ENCODE results near the gene HRCT1.
"Not testable (repeated sequence)": the region's sequence is repeated elsewhere in the genome, so short reads cannot be mapped to it uniquely, and the experiment has no call there.

The HRCT1 gene

DNA sequence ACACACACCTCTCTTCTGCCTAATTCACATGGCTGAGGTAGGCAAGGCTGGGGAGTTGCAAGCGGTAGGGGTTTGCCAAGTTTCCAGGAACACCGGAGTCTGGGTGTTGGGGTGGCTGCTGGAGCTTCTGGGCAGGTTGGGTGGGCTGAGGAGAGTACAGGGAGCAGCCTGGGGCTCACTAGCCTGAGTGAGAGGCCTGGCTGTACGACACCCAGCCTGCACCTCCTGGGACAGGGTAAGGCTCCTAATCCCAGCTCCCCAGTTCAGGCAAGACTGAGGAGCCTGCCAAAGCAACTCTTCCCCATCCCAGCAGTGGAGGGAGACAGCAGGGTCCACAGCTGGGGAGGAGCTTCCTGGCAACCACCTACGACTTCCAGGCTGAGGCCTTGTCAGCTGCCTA lies 11.3 kb downstream of the HRCT1 start:
- H3K4me3 Mint-ChIP-seq: no peak overlapping the region
- H3K9me3 Mint-ChIP-seq: no peaks in the 10 kb centered on the region
- intact Hi-C loops (cut with micrococcal nuclease): no loop called here
- H3K27ac Mint-ChIP-seq: no peak overlapping the region
- H3K27me3 Mint-ChIP-seq: no peaks in the 10 kb centered on the region
- peaks cover 9% of the 10 kb centered on the region for H3K4me1 Mint-ChIP-seq (ENCODE audit: low read depth)
- no peaks in the 10 kb centered on the region for H3K36me3 Mint-ChIP-seq (ENCODE audit: low read depth)

DNA sequence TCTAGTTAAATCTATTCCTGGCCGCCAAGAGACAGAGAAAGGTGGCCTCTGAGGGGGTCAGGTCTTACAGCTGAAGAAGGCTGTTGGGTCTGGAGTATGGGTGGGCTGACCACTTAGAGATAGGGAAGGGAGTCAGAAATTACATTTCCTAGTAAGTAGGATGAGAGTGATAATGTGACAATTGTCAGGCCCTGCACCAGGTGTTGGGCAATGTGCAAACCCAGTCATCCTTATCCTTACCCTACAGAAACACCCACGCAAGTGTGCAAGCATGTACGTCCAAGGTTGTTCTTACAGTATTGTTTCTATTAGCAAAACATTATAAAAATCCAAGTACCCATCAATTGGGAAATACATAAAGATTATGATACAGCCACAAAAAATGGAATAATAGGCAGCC lies 12.8 kb downstream of the HRCT1 start:
- H3K27ac Mint-ChIP-seq: no peak overlapping the region
- H3K4me3 Mint-ChIP-seq: no peak overlapping the region
- H3K36me3 Mint-ChIP-seq (ENCODE audit: low read depth): no peaks in the 10 kb centered on the region
- H3K9me3 Mint-ChIP-seq: no peaks in the 10 kb centered on the region
- intact Hi-C loops (cut with micrococcal nuclease): no loop called here
- no peaks in the 10 kb centered on the region for H3K27me3 Mint-ChIP-seq
- peaks cover 10% of the 10 kb centered on the region for H3K4me1 Mint-ChIP-seq (ENCODE audit: low read depth)

DNA sequence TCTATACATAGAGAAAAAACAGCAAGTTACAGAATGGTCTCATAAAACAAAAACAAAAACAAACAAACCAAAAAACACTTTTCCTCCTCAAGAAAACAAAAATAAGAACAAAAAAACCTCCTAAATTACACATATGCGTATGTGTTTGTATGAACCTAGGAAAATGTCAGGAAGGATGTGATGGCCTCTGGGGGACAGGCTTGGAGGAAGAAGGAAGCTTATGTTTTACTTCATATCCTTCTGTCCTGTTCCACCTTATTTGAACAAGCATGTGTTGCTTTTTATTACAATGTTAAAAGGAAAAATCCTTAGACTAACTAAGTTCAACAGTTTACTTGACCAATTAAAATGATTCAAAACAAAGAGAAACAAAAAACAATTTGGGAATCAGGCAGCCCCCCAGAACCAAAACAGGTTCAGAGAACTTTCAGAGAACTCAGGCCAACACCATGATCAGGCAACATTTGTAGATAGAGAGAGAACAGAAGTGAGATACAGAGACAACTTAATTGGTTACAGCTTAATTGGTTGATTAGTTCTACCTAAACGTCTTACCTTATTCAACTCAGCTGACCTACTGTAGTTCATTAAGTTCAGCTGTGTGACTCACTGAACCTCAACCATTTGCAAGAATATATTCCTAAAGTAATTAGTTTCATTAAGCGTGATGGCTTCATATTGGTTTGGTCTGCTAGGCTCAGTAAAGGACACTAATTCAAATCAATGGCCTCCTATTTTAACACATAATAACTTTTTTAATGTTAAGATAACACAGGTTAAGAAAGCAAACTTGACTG lies 13.4 kb downstream of the HRCT1 start:
- Mint-ChIP-seq H3K27me3 (no peaks in the 10 kb centered on the region), H3K4me1 (ENCODE audit: low read depth) (peaks cover 15% of the 10 kb centered on the region), H3K36me3 (ENCODE audit: low read depth) (no peaks in the 10 kb centered on the region), H3K27ac (no peak overlapping the region), H3K4me3 (no peak overlapping the region), H3K9me3 (no peaks in the 10 kb centered on the region)
- intact Hi-C loops (cut with micrococcal nuclease): no loop called here

DNA sequence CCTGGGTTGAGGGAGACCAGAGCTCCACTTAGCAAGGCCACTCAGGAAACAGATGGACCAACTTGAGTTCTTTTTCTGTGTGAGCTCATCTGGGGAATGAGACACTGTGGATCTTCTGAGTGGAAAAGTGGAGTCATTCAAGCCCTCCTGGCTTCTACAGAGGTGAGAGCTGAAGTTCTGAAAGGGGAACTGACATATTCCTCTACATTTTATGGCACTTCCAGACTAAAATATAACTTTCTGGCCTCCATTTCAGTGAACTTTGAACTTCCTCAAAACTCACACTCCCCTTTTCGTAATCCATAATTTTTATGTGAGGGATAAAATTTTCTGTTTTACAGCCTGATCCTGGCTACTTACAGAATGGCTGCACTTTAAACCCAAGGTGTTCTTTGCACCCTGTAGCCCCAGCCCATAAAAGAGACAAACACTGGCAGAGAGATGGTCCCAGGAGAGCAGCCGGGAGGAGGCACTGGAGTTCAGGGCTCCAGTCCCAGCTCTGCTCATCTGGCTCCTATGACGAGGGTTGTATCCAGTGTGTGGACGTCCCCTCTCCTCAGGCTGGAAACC lies 14.1 kb downstream of the HRCT1 start:
- intact Hi-C loops (cut with micrococcal nuclease): no loop called here
- H3K36me3 Mint-ChIP-seq (ENCODE audit: low read depth): no peaks in the 10 kb centered on the region
- H3K4me1 Mint-ChIP-seq (ENCODE audit: low read depth): peaks cover 15% of the 10 kb centered on the region

DNA sequence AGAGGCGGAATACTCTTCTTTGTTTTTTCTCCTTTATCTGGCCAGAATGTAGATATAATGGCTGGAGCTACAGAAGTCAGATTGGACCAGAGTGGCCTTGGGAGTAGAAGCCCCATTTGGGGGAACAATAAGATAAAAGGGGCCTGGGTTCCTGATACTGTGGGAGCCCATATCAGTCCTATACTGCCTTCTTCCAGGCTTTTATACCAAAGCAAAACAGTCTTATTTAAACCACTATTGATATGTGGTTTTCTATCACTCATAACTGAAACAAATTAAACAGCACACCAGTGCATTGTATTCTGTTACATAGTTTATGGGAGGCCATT lies 17.6 kb downstream of the HRCT1 start:
- H3K9me3 Mint-ChIP-seq: no peaks in the 10 kb centered on the region

More for the DNA sequence above, 14.1 kb downstream of the HRCT1 start:
- Mint-ChIP-seq H3K4me3 (no peak overlapping the region), H3K9me3 (no peaks in the 10 kb centered on the region), H3K27ac (no peak overlapping the region), H3K27me3 (no peaks in the 10 kb centered on the region)

DNA sequence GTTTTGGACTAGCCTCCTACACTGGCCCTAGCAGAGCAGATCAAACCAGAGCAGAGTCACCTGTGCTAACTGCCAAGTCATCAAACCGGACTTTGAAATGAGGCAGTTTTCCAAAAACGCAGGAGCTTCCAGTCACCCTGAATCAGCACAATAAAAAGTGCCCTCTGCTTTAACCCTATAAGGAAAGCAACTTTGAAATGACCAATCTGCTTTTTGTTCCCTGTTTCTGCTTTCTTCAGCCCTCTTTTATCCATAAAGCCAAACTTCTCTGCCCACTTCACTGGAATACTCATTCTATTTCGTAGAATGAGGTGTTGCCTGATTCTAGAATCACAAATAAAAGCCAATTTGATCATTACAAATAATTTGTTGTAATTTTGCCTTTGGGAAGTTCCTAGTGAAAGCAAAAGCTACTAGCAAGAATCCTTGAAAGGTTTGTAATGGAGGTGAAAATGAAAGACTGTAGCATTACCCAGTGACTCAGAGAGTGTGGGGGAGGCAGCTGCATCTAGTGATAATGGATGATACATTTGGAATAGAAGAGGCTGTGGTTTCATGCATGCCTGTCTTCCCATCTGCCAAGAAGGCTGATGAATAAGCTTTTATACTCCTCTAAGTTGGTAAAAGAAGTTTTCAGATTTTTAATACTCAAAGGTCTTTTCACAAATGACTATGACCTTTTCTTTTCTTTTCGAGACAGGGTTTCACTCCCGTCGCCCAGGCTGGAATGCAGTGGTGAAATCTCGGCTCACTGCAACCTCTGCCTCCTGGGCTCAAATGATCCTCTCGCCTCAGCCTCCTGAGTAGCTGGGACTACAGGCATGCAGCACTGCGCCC lies 18.1 kb downstream of the HRCT1 start:
- Mint-ChIP-seq H3K9me3 (no peaks in the 10 kb centered on the region), H3K27ac (no peak overlapping the region), H3K36me3 (ENCODE audit: low read depth) (no peaks in the 10 kb centered on the region), H3K4me3 (no peak overlapping the region), H3K27me3 (peaks cover 2% of the 10 kb centered on the region), H3K4me1 (ENCODE audit: low read depth) (peaks cover 15% of the 10 kb centered on the region)
- intact Hi-C loops (cut with micrococcal nuclease): no loop called here

More for the DNA sequence above, 17.6 kb downstream of the HRCT1 start:
- H3K27ac Mint-ChIP-seq: no peak overlapping the region
- peaks cover 15% of the 10 kb centered on the region for H3K4me1 Mint-ChIP-seq (ENCODE audit: low read depth)
- H3K4me3 Mint-ChIP-seq: no peak overlapping the region
- H3K36me3 Mint-ChIP-seq (ENCODE audit: low read depth): no peaks in the 10 kb centered on the region
- H3K27me3 Mint-ChIP-seq: peaks cover 2% of the 10 kb centered on the region
- intact Hi-C loops (cut with micrococcal nuclease): no loop called here

DNA sequence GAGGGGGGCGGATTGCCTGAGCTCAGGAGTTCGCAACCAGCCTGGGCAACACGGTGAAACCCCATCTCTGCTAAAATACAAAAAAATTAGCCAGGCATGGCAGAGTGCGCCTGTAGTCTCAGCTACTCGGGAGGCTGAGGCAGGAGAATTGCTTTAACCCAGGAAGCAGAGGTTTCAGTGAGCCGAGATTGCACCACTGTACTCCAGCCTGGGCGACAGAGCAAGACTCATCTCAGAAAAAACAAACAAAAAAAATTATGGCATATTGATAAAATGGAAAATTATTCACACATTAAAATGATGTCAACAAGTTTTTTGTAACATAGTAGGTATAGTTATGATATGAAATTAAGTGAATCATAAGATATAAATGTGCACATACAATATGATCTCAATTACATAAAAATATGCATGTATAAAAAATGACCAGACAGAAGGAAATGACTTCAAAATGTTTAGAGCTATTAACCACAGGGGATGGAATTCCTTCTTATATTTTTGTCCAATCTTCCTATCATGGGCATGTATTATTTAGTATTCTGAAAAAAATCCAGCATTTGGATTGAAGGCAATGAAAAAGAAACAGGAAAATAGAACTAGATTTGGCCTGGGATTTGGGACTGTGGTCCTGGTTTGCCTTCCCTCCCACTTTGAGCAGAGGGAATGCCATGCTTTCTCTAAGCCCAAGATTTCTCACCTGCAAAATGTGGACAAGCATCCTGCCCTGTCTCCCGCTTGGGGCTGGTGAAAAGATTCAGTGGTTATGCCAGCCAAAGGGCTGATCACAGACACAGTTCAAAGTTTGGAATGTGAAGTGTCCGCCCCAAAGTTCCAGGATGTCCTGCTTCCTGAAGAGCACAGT lies 22.8 kb downstream of the HRCT1 start:
- intact Hi-C loops (cut with micrococcal nuclease): no loop called here
- H3K4me3 Mint-ChIP-seq: no peak overlapping the region
- no peaks in the 10 kb centered on the region for H3K36me3 Mint-ChIP-seq (ENCODE audit: low read depth)
- peaks cover 4% of the 10 kb centered on the region for H3K4me1 Mint-ChIP-seq (ENCODE audit: low read depth)
- H3K27ac Mint-ChIP-seq: no peak overlapping the region
- peaks cover 3% of the 10 kb centered on the region for H3K27me3 Mint-ChIP-seq
- no peaks in the 10 kb centered on the region for H3K9me3 Mint-ChIP-seq

DNA sequence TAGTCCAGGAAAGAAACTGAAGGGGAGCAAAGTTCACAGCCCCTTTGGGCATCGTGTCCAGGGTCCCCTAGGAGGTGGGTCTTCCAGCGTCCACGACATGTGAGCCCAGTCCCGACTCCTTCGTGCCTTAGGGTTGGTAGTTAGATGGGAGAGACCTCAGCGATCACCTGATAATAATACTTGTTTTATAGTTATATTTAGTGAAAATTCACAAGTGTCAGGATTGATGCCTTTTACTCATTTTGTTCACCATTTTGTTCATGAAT lies 23.4 kb downstream of the HRCT1 start:
- Mint-ChIP-seq H3K9me3 (no peaks in the 10 kb centered on the region), H3K27ac (no peak overlapping the region), H3K36me3 (ENCODE audit: low read depth) (no peaks in the 10 kb centered on the region), H3K27me3 (peaks cover 3% of the 10 kb centered on the region), H3K4me1 (ENCODE audit: low read depth) (no peaks in the 10 kb centered on the region), H3K4me3 (no peak overlapping the region)
- intact Hi-C loops (cut with micrococcal nuclease): no loop called here

DNA sequence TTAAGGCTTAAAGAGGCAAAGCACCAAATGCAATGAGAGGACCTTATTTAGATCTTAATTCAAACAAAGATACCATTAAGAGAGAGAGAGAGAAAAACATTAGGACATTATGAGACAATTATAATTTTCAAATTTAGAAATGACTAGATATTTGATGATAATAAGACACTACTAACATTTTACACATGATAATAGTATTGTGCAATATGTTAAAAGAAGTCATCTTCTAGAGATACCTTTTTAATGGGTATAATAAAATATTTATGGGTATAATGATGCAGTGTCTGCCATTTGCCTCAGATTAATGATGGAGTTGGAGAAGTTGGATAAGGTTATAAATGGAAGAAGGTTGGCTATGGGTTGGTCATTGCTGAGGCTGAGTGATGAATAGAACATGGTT lies 24.5 kb downstream of the HRCT1 start:
- no peaks in the 10 kb centered on the region for H3K9me3 Mint-ChIP-seq
- H3K4me1 Mint-ChIP-seq (ENCODE audit: low read depth): no peaks in the 10 kb centered on the region
- H3K4me3 Mint-ChIP-seq: no peak overlapping the region
- no peak overlapping the region for H3K27ac Mint-ChIP-seq
- intact Hi-C loops (cut with micrococcal nuclease): no loop called here
- H3K36me3 Mint-ChIP-seq (ENCODE audit: low read depth): no peaks in the 10 kb centered on the region
- H3K27me3 Mint-ChIP-seq: peaks cover 1% of the 10 kb centered on the region

DNA sequence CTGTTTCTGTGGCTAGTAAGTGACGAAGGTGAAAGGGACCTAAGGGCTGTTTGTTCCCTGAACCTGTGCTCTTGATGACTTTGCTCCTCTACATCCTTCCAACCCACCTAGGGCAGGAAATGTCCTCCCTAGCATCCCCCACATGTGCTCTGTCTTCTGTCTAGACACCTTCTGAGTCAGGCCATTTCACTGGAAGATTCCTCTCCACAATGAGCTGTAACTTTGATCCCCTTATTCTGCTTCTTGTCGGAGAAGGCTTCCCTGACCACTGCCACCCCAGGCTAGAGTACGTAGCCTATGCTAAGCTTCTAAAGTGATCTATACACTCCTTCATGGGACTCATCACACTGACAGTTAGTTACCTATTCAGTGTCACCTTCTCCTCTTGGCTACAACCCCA lies 25.0 kb downstream of the HRCT1 start:
- intact Hi-C loops (cut with micrococcal nuclease): no loop called here
- Mint-ChIP-seq H3K36me3 (ENCODE audit: low read depth) (no peaks in the 10 kb centered on the region), H3K4me3 (no peak overlapping the region), H3K27ac (no peak overlapping the region), H3K9me3 (no peaks in the 10 kb centered on the region), H3K27me3 (peaks cover 1% of the 10 kb centered on the region), H3K4me1 (ENCODE audit: low read depth) (no peaks in the 10 kb centered on the region)

DNA sequence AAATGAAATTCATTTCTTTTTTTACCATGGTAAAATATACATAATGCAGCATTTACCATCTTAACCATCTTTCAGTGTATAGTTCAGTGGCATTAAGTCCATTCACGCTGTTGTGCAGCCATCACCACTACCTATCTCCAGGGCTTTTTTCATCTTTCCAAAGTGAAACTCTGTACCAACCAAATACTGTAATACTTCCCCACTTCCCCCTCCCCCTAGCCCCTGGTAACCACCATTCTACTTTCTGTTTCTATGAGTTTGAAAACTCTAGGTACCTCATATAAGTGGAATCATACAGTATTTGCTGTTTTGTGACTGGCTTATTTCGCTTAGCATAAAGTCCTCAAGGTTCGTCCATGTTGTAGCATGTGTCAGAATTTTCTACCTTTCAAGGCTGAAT lies 26.7 kb downstream of the HRCT1 start:
- no peak overlapping the region for H3K4me3 Mint-ChIP-seq
- H3K36me3 Mint-ChIP-seq (ENCODE audit: low read depth): no peaks in the 10 kb centered on the region
- H3K27ac Mint-ChIP-seq: no peak overlapping the region
- H3K9me3 Mint-ChIP-seq: peaks cover 9% of the 10 kb centered on the region
- intact Hi-C loops (cut with micrococcal nuclease): no loop called here
- H3K27me3 Mint-ChIP-seq: peaks cover 1% of the 10 kb centered on the region
- peaks cover 9% of the 10 kb centered on the region for H3K4me1 Mint-ChIP-seq (ENCODE audit: low read depth)

DNA sequence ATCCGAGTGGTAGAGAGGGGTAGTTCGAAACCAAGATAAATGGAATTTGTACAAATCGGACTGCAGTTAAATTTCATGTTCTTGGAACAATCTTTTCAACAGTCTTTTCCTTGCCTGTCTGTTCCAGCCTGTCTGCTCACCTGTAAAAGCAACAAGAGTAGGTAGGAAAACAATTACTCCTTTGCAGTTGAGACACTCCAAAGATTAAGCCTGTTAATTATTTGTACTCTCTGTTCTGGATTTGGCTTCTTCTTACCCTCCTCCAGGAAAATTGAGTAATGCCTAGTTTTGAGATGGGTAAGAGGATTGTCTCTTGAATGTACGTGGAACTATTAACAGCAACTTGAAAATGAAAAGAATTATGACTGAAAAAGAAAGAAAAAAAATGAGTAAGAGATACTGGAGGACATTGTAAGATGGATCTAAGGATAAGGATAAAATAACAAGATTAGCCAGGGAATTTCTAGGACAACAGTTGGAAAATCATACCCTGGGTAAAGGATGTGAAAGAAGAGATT lies 27.6 kb downstream of the HRCT1 start:
- peaks cover 9% of the 10 kb centered on the region for H3K9me3 Mint-ChIP-seq
- no peak overlapping the region for H3K4me3 Mint-ChIP-seq
- no peaks in the 10 kb centered on the region for H3K36me3 Mint-ChIP-seq (ENCODE audit: low read depth)
- H3K27ac Mint-ChIP-seq: no peak overlapping the region
- H3K27me3 Mint-ChIP-seq: peaks cover 1% of the 10 kb centered on the region
- intact Hi-C loops (cut with micrococcal nuclease): no loop called here
- peaks cover 9% of the 10 kb centered on the region for H3K4me1 Mint-ChIP-seq (ENCODE audit: low read depth)

DNA sequence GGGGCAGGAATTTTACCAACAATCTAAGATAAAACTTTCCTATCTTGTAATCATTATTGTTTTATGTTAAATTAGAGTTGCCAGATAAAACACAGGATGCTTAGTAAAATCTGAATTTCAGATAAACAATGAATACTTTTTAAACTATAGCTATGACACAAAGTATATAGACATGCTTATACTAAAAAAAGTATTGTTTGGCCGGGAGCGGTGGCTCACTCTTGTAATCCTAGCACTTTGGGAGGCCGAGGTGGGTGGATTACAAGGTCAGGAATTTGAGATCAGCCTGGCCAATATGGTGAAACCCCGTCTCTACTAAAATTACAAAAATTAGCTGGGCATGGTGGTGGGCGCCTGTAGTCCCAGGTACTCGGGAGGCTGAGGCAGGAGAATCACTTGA lies 28.1 kb downstream of the HRCT1 start:
- H3K27me3 Mint-ChIP-seq; H3K27ac Mint-ChIP-seq; H3K9me3 Mint-ChIP-seq; intact Hi-C loops (cut with micrococcal nuclease); H3K4me3 Mint-ChIP-seq; H3K36me3 Mint-ChIP-seq (ENCODE audit: low read depth); H3K4me1 Mint-ChIP-seq (ENCODE audit: low read depth): not testable (repeated sequence)

DNA sequence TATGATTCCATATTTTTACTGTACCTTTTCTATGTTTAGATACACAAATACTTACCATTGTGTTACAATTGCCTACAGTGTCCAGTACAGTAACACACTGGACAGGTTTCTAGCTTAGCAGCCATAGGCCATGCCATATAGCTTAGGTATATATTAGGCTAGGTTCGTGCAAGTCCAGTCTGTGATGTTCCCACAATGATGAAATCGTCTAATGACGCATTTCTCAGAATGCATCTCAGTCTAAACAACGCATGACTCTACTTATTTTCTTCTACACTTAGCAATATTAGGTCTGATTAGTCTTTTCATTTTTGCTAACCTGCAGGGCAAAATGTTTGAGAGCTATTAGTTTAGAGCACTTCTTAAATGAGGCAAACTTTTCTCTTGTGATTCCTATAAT lies 29.3 kb downstream of the HRCT1 start:
- intact Hi-C loops (cut with micrococcal nuclease): no loop called here
- H3K4me1 Mint-ChIP-seq (ENCODE audit: low read depth): peaks cover 9% of the 10 kb centered on the region
- no peaks in the 10 kb centered on the region for H3K36me3 Mint-ChIP-seq (ENCODE audit: low read depth)
- H3K9me3 Mint-ChIP-seq: peaks cover 9% of the 10 kb centered on the region
- no peaks in the 10 kb centered on the region for H3K27me3 Mint-ChIP-seq
- H3K4me3 Mint-ChIP-seq: no peak overlapping the region
- no peak overlapping the region for H3K27ac Mint-ChIP-seq

Measured in dendritic cell treated with granulocyte-macrophage colony-stimulating factor and Interleukin-4, amounts not matched to agents 40 ng/mL and 50 ng/mL, for 4 days (primary cell).